ENCODE data around the gene LYRM2.

GRCh38 chr6:89613790-89614189, 24.8 kb downstream of the LYRM2 start:
- TF ChIP-seq EGR1 (IDR thresholded peaks at IDR 0.05; ENCODE audit: borderline replicate concordance, low read depth, low read length) = no peak
- TF ChIP-seq TEAD4 (IDR thresholded peaks at IDR 0.05; ENCODE audit: low read depth, low read length) = no peak
- TF ChIP-seq, protein P1, sequence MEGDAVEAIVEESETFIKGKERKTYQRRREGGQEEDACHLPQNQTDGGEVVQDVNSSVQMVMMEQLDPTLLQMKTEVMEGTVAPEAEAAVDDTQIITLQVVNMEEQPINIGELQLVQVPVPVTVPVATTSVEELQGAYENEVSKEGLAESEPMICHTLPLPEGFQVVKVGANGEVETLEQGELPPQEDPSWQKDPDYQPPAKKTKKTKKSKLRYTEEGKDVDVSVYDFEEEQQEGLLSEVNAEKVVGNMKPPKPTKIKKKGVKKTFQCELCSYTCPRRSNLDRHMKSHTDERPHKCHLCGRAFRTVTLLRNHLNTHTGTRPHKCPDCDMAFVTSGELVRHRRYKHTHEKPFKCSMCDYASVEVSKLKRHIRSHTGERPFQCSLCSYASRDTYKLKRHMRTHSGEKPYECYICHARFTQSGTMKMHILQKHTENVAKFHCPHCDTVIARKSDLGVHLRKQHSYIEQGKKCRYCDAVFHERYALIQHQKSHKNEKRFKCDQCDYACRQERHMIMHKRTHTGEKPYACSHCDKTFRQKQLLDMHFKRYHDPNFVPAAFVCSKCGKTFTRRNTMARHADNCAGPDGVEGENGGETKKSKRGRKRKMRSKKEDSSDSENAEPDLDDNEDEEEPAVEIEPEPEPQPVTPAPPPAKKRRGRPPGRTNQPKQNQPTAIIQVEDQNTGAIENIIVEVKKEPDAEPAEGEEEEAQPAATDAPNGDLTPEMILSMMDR (IDR thresholded peaks at IDR 0.05; ENCODE audit: control extremely low read depth in 1 of 3, insufficient read depth in 1 of 3, low read depth in 1 of 3, low read length in 3 of 3) = no peak
- TF ChIP-seq EP300 (IDR thresholded peaks at IDR 0.05; ENCODE audit: borderline replicate concordance in 1 of 2, low read depth in 2 of 2, low read length in 2 of 2) = no peak
- TF ChIP-seq BCL11A (IDR thresholded peaks at IDR 0.05; ENCODE audit: low read depth in 2 of 2, low read length in 2 of 2) = no peak
- TF ChIP-seq HDAC2 (IDR thresholded peaks at IDR 0.05; ENCODE audit: borderline replicate concordance in 1 of 2, low read depth in 2 of 2, low read length in 2 of 2) = no peak
- TF ChIP-seq JUND (IDR thresholded peaks at IDR 0.05; ENCODE audit: low read length) = no peak
